GM12878 (cell line): Measurements from ENCODE around the gene PEAR1. TPM values are rescaled to one million over a fixed set of nuclear protein-coding genes. Genes with fewer than 3 reads are reported as not detected.

Source experiments
- ATAC-seq: fragments of 200-7000 bp; cut with Tn5 transposase; 3 replicates; pipeline ENCODE4 v1.9.1; 2020; ENCODE audit warnings: mild to moderate bottlenecking, moderate library complexity
- BruUV-seq: library from RNA; stranded (reverse); fragments of 400-500 nt; replicated peaks from 2 replicates; lab custom pipeline; 2021; lab: Mats Ljungman, UMichigan
- CTCF ChIA-PET: fragments of 300-600 bp; sonication (Branson Sonifier 250); formaldehyde crosslinking; extraction: SDS; loops from one replicate; lab custom pipeline; 2021; ENCODE audit warnings: inconsistent platforms; lab: Yijun Ruan, JAX
- POLR2A ChIA-PET: fragments of 350-600 bp; formaldehyde crosslinking; extraction: SDS; loops from one replicate; lab custom pipeline; 2021; ENCODE audit warnings: inconsistent platforms; lab: Charles Lee
- RAD21 ChIA-PET: fragments of 300-600 bp; sonication (Branson Sonifier 250); formaldehyde crosslinking; loops from one replicate; lab custom pipeline; 2023; ENCODE audit warnings: antibody characterized with exemption; ENCODE audit not compliant: unreplicated experiment; lab: Charles Lee
- SMC1A ChIA-PET: fragments of 300-600 bp; sonication (Branson Sonifier 250); formaldehyde crosslinking; loops from one replicate; lab custom pipeline; 2023; ENCODE audit not compliant: unreplicated experiment, uncharacterized antibody; lab: Charles Lee
- DNase-seq: peaks from one replicate; pipeline ENCODE4 v3.0.0-alpha.2; 2011; ENCODE audit warnings: low read depth, low spot score
- FAIRE-seq: peaks from 3 replicates; lab custom pipeline; 2011; peaks lifted over from hg19 to GRCh38; lab: Jason Lieb, UNC
- H2AFZ ChIP-seq: 2 replicates; pipeline ENCODE4 v1.6.0; 2011; ENCODE audit warnings: low read depth, low read length, control low read depth; ENCODE audit not compliant: control insufficient read depth
- H3K27ac ChIP-seq: 2 replicates; pipeline ENCODE4 v1.5.1; 2011; ENCODE audit warnings: control low read depth; ENCODE audit not compliant: control insufficient read depth, insufficient read depth
- H3K27me3 ChIP-seq, 2 experiments: replicated peaks in 1 of 2; 2 replicates each; pipeline versions ENCODE4 v1.6.0 to v1.6.1; 2011; ENCODE audit warnings: low read length in 1 of 2; ENCODE audit not compliant: control insufficient read depth in 2 of 2, insufficient read depth in 2 of 2
- H3K36me3 ChIP-seq, 2 experiments: 2 replicates each; pipeline ENCODE4 v1.5.1; 2011; ENCODE audit warnings: low read length in 1 of 2; ENCODE audit not compliant: control insufficient read depth in 2 of 2, insufficient read depth in 2 of 2
- H3K4me1 ChIP-seq: 2 replicates; pipeline ENCODE4 v1.6.1; 2011; ENCODE audit warnings: mild to moderate bottlenecking, low read length, moderate library complexity, mixed read lengths; ENCODE audit not compliant: control insufficient read depth, insufficient read depth
- H3K4me2 ChIP-seq: 2 replicates; pipeline ENCODE4 v1.6.0; 2011; ENCODE audit warnings: control low read depth; ENCODE audit not compliant: control insufficient read depth, insufficient read depth
- H3K4me3 ChIP-seq: fragments of 200-600 bp; sonication (generic); 2 replicates; pipeline ENCODE4 v1.5.1; 2016
- H3K79me2 ChIP-seq: 2 replicates; pipeline ENCODE4 v1.6.0; 2011; ENCODE audit warnings: low read length; ENCODE audit not compliant: control insufficient read depth, insufficient read depth
- H3K9ac ChIP-seq: 2 replicates; pipeline ENCODE4 v1.8.0; 2011; ENCODE audit warnings: low read length, control low read depth, mixed read lengths; ENCODE audit not compliant: control insufficient read depth, insufficient read depth
- H3K9me3 ChIP-seq: replicated peaks from 3 replicates; pipeline ENCODE4 v1.5.1; 2011; ENCODE audit warnings: mild to moderate bottlenecking, low read length; ENCODE audit not compliant: control insufficient read depth, insufficient read depth
- H4K20me1 ChIP-seq: 2 replicates; pipeline ENCODE4 v1.6.0; 2011; ENCODE audit not compliant: control insufficient read depth, insufficient read depth
- CBX5 ChIP-seq: sonication (generic); IDR thresholded peaks from 2 replicates; pipeline ENCODE4 v1.6.1; 2016; ENCODE audit warnings: low read depth, moderate library complexity, mild to moderate bottlenecking, inconsistent platforms
- HDAC6 ChIP-seq: fragments of 200-600 bp; sonication (generic); IDR thresholded peaks from one replicate; pipeline ENCODE4 v1.8.0; 2017; ENCODE audit warnings: antibody characterized with exemption; ENCODE audit not compliant: unreplicated experiment
- HDGF ChIP-seq: fragments of 450-650 bp; IDR thresholded peaks from 2 replicates; pipeline ENCODE4 v1.6.1; 2016; ENCODE audit warnings: antibody characterized with exemption
- IKZF2 ChIP-seq, 2 experiments: fragments of 450-650 bp; IDR thresholded peaks; 2 replicates each; pipeline ENCODE4 v1.6.1; 2017; ENCODE audit warnings: mild to moderate bottlenecking in 2 of 2, moderate library complexity in 2 of 2
- IRF3 ChIP-seq: fragments of 450-650 bp; IDR thresholded peaks from 2 replicates; pipeline ENCODE4 v1.6.1; 2014; ENCODE audit warnings: mild to moderate bottlenecking
- RCOR1 ChIP-seq: conservative IDR thresholded peaks from 2 replicates; pipeline ENCODE4 v1.6.1; 2012; ENCODE audit warnings: low read depth, low read length, improper control_type of control experiment
- SMAD1 ChIP-seq: fragments of 450-650 bp; IDR thresholded peaks from 2 replicates; pipeline ENCODE4 v1.6.1; 2018; ENCODE audit warnings: mild to moderate bottlenecking, low read depth; ENCODE audit not compliant: partially characterized antibody
- SMAD5 ChIP-seq: IDR thresholded peaks from 2 replicates; pipeline ENCODE4 v1.6.1; 2016; ENCODE audit warnings: antibody characterized with exemption, low read depth
- SMARCA5 ChIP-seq: fragments of 450-650 bp; IDR thresholded peaks from 2 replicates; pipeline ENCODE4 v1.6.1; 2017; ENCODE audit warnings: mild to moderate bottlenecking
- TCF3 ChIP-seq: IDR thresholded peaks from 2 replicates; pipeline ENCODE4 v1.6.1; 2012; ENCODE audit warnings: low read depth, mild to moderate bottlenecking, low read length, borderline replicate concordance; ENCODE audit not compliant: insufficient read depth
- ZNF24 ChIP-seq: fragments of 450-650 bp; IDR thresholded peaks from 2 replicates; pipeline ENCODE4 v1.6.1; 2017; ENCODE audit warnings: antibody characterized with exemption, mild to moderate bottlenecking
- ZNF274 ChIP-seq: IDR thresholded peaks from one replicate; pipeline ENCODE4 v1.8.0; 2011; ENCODE audit not compliant: insufficient read length, insufficient read depth
- ZNF622 ChIP-seq: fragments of 450-650 bp; IDR thresholded peaks from 2 replicates; pipeline ENCODE4 v1.6.1; 2017; ENCODE audit warnings: mild to moderate bottlenecking, inconsistent platforms
- ZZZ3 ChIP-seq: IDR thresholded peaks from 2 replicates; pipeline ENCODE4 v1.6.1; 2011; ENCODE audit warnings: low read depth; ENCODE audit not compliant: control insufficient read depth, insufficient read length
- WGBS: methylation state at CpG from one replicate; pipeline ENCODE4 v1.1.6; 2016; ENCODE audit warnings: low lambda C conversion rate; ENCODE audit not compliant: insufficient replicate concordance, insufficient coverage; ENCODE audit errors: missing lambda C conversion rate; 5-methylcytosine and 5-hydroxymethylcytosine counted together
- in situ Hi-C: fragments of 300-500 bp; cut with MboI; formaldehyde crosslinking; loops from 9 replicates; pipeline ENCODE4 v1.14.3; 2018; ENCODE audit warnings: mixed read lengths
- intact Hi-C: fragments of 100-400 bp; cut with micrococcal nuclease; formaldehyde crosslinking; loops from one replicate; pipeline ENCODE4 v1.14.2; 2022; ENCODE audit not compliant: unreplicated experiment
- polyA plus RNA-seq, 11 experiments: library from polyadenylated mRNA; depleted of rRNA in 4 of 11; unstranded in 6 of 11; stranded (reverse) in 5 of 11; fragments of >200 nt; fragmentation: Nextera tagmentation in 4 of 11; fragmentation: Illumina TruSeq in 1 of 11; extraction: Ambion mirVana in 4 of 11; extraction: Trizol in 1 of 11; gene quantifications; 1 replicate in 1 of 11; 2 replicates in 10 of 11; pipeline versions ENCODE4 v1.2.1 to v1.2.3, GENCODE V29; 2011 to 2016; ENCODE audit warnings: inconsistent platforms in 2 of 11, missing spikeins in 2 of 11, low read depth in 1 of 11
- total RNA-seq, 4 experiments: library from RNA; depleted of rRNA in 3 of 4; stranded (reverse); fragments of >200 nt in 3 of 4; fragmentation: Illumina TruSeq in 1 of 4; extraction: Trizol in 1 of 4; gene quantifications; 2 replicates each; pipeline versions ENCODE4 v1.2.1 to v1.2.3, GENCODE V29; 2013 to 2021
- TF ChIP-seq, protein P1 (sequence below): fragments of 450-650 bp; IDR thresholded peaks from 2 replicates; pipeline ENCODE4 v1.6.1; 2017; ENCODE audit warnings: borderline replicate concordance
- TF ChIP-seq, protein P2 (sequence below): IDR thresholded peaks from 2 replicates; pipeline ENCODE4 v1.6.1; 2011; ENCODE audit warnings: low read depth, mild to moderate bottlenecking, low read length, moderate library complexity, borderline replicate concordance; ENCODE audit errors: extremely low read depth

The PEAR1 gene
- total and polyA plus RNA-seq, 10 of the 15 experiments (the other 5 are each of a cell fraction or from before 2014, with no cell fraction given): not detected

GRCh38 chr1:156883919-156884318, 9.6 kb upstream of the PEAR1 start (continued):
- no peak for TF ChIP-seq TCF3

GRCh38 chr1:156884560-156885184, 8.8 kb upstream of the PEAR1 start:
- in situ Hi-C loops: no loop called here
- DNase-seq (no peak), ATAC-seq (no peak; the same call in 2 of the 3 replicates)
- ChIA-PET SMC1A (interaction anchor here (1.0 to 1.5 kb wide), 2 partner anchors 46 to 87 kb away, joined by 3 to 4 read pairs; no protein-coding TSS in a partner anchor), POLR2A (no interaction called here), CTCF (interaction anchor here (1.1 to 2.2 kb wide), 6 partner anchors 8 to 194 kb away, joined by 5 to 8 read pairs (median 6); no protein-coding TSS in a partner anchor)
- Histone ChIP-seq H3K9me3 (no peaks in the 10 kb centered on the region), H3K9ac (no peak overlapping the region), H3K36me3 (no peaks in the 10 kb centered on the region), H2AFZ (no peak overlapping the region)
- intact Hi-C loops: no loop called here
- 29% methylated on average over 10 of the region's 10 CpGs for WGBS
- TF ChIP-seq SMAD1: no peak
- no peak for TF ChIP-seq SMARCA5
- no peak for TF ChIP-seq SMAD5
- TF ChIP-seq ZZZ3: no peak
- TF ChIP-seq CBX5: no peak
- TF ChIP-seq IRF3: no peak
- no peak for TF ChIP-seq TCF3
- TF ChIP-seq, protein P1, sequence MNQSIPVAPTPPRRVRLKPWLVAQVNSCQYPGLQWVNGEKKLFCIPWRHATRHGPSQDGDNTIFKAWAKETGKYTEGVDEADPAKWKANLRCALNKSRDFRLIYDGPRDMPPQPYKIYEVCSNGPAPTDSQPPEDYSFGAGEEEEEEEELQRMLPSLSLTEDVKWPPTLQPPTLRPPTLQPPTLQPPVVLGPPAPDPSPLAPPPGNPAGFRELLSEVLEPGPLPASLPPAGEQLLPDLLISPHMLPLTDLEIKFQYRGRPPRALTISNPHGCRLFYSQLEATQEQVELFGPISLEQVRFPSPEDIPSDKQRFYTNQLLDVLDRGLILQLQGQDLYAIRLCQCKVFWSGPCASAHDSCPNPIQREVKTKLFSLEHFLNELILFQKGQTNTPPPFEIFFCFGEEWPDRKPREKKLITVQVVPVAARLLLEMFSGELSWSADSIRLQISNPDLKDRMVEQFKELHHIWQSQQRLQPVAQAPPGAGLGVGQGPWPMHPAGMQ: no peak
- TF ChIP-seq IKZF2 (IDR thresholded peaks at IDR 0.05): no peak
- TF ChIP-seq HDAC6: no peak
- TF ChIP-seq ZNF274: no peak
- TF ChIP-seq, protein P2, sequence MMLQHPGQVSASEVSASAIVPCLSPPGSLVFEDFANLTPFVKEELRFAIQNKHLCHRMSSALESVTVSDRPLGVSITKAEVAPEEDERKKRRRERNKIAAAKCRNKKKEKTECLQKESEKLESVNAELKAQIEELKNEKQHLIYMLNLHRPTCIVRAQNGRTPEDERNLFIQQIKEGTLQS: no peak
- TF ChIP-seq ZNF24: no peak
- TF ChIP-seq HDGF: no peak
- no peak for TF ChIP-seq RCOR1
- no peak for TF ChIP-seq ZNF622
- TF ChIP-seq, all 136 proteins: peak for 0
- Histone ChIP-seq H3K4me2 (no peak overlapping the region), H3K4me3 (no peak overlapping the region), H3K4me1 (no peaks in the 10 kb centered on the region), H4K20me1 (no peaks in the 10 kb centered on the region), H3K79me2 (no peaks in the 10 kb centered on the region), H3K27me3 (peaks cover 0 to 6% of the 10 kb centered on the region in 2 experiments; a peak in 3 of 4 replicates), H3K27ac (no peak overlapping the region)
- RAD21 ChIA-PET: interaction anchor here (1.0 to 2.6 kb wide), 4 partner anchors 23 to 195 kb away, joined by 3 to 7 read pairs (median 4); no protein-coding TSS in a partner anchor
- no TSS peak for BruUV-seq
- no peak for FAIRE-seq
